ENCODE results near the gene KRTAP5-2. TPM values are rescaled to one million over a fixed set of nuclear protein-coding genes. Genes with fewer than 3 reads are reported as not detected.

KRTAP5-2 gene
- total and polyA plus RNA-seq, 8 donors = not detected

- no peaks in the 10 kb centered on the region for H3K9me3 ChIP-seq
- no peak for TF ChIP-seq CTCF (IDR thresholded peaks at IDR 0.05)
- no peak overlapping the region for H3K27ac ChIP-seq
- DNase-seq (no peak), ATAC-seq (no peak)
- H3K4me3 ChIP-seq = no peak overlapping the region
- H3K4me1 ChIP-seq = peaks cover 0 to 6% of the 10 kb centered on the region in 2 donors
- no peaks in the 10 kb centered on the region for H3K36me3 ChIP-seq
- intact Hi-C loops (cut with DNase I) = no loop called here
- H3K27me3 ChIP-seq = peaks cover 0 to 69% of the 10 kb centered on the region in 2 donors
These were observed 34.1 kb upstream of the KRTAP5-2 start for GRCh38 chr11:1632053-1632714.

DNA sequence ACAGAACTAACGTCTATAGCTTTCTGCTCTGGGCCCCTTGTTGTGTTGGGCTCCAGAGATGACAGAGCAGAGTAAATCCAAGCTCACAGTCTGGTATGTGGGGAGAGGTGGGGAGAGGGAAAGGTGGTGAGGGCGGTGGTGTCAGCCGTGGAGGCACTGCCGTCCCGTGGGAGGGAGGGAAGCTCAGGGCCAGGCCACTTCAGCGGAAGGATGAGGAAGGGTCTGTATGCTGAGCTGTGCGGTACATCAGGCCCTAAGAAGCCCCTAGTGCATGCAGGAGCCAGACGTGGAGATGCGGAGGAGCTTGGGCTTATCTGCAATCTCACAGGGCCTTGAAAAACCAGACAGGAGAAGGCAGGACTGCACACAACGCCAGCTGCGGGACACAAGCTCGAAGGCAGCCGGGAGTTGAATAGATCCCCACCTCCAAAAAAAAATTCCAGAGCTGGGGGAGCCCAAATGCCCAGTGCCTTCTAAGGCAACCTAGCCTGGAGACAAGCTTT lies 33.0 kb upstream of the KRTAP5-2 start:
- DNase-seq = no peak
- ATAC-seq = no peak
- no peaks in the 10 kb centered on the region for H3K9me3 ChIP-seq
- no peak overlapping the region for H3K4me3 ChIP-seq
- no peaks in the 10 kb centered on the region for H3K36me3 ChIP-seq
- peaks cover 0 to 6% of the 10 kb centered on the region in 2 donors for H3K4me1 ChIP-seq
- peaks cover 0 to 69% of the 10 kb centered on the region in 2 donors for H3K27me3 ChIP-seq
- no peak overlapping the region for H3K27ac ChIP-seq
- TF ChIP-seq CTCF (IDR thresholded peaks at IDR 0.05) = no peak
- intact Hi-C loops (cut with DNase I) = no loop called here

DNA sequence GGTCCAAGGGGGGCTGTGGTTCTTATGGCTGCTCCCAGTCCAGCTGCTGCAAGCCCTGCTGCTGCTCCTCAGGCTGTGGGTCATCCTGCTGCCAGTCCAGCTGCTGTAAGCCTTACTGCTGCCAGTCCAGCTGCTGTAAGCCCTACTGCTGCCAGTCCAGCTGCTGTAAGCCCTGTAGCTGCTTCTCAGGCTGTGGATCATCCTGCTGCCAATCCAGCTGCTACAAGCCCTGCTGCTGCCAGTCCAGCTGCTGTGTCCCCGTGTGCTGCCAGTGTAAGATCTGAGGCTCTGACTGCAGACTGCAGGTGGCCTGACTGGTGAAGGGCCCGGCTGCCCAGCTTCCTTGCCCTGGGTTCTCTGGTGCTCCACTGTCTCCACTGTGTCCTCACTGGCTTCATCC lies 32.2 kb upstream of the KRTAP5-2 start:
- TF ChIP-seq CTCF (IDR thresholded peaks at IDR 0.05) = no peak
- DNase-seq (no peak), ATAC-seq (no peak)
- Histone ChIP-seq H3K9me3 (no peaks in the 10 kb centered on the region), H3K27me3 (peaks cover 0 to 69% of the 10 kb centered on the region in 2 donors), H3K27ac (no peak overlapping the region), H3K4me1 (peaks cover 0 to 6% of the 10 kb centered on the region in 2 donors), H3K4me3 (no peak overlapping the region), H3K36me3 (no peaks in the 10 kb centered on the region)
- intact Hi-C loops (cut with DNase I) = no loop called here

DNA sequence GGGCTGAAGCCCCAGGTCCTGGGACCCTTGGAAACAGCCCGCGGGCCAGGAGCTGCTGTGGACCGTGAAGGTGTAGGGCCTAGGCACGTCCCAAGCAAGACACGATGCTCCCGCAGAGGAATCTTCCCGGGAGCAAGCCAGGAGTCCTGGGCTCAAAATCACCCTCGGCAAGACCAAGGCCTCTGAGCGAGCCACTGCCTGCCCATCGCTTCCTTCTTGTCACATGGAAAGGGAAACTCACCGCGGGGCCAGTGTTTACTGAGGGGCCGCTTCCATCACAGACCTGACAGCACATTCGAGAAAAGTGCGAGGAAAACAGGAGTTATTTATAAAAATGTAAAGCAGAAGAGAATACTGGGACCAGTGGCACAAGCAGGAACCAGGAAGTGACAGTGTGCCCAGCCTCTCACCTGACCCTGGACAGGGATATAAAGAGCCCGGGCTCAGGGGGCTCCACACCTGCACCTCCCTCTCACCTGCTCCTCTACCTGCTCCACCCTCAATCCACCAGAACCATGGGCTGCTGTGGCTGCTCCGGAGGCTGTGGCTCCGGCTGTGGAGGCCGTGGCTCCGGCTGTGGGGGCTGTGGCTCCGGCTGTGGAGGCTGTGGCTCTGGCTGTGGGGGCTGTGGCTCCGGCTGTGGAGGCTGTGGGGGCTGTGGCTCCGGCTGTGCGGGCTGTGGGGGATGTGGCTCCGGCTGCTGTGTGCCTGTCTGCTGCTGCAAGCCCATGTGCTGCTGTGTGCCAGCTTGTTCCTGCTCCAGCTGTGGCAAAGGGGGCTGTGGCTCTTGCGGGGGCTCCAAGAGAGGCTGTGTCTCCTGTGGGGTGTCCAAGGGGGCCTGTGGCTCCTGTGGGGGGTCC lies 31.5 kb upstream of the KRTAP5-2 start, which contains the start of gene KRTAP5-5:
Gene KRTAP5-5 (plus strand): TSS at position 450 of the 860 bp plus-strand sequence. CDS start 66 bp downstream, at position 516.
- Histone ChIP-seq H3K9me3 (no peaks in the 10 kb centered on the region), H3K4me1 (peaks cover 0 to 6% of the 10 kb centered on the region in 2 donors), H3K27me3 (peaks cover 0 to 65% of the 10 kb centered on the region in 2 donors), H3K4me3 (no peak within 1 kb of the TSS), H3K27ac (no peak within 1 kb of the TSS), H3K36me3 (no peaks in the 10 kb centered on the region)
- intact Hi-C loops (cut with DNase I) = no loop called here
- DNase-seq (no peak), ATAC-seq (no peak)
- no peak for TF ChIP-seq CTCF (IDR thresholded peaks at IDR 0.05)

Data from left lung (tissue), 10 donors.